IMR-90 (cell line): ENCODE results near the gene RFTN1. TPM values are rescaled to one million over a fixed set of nuclear protein-coding genes. Genes with fewer than 3 reads are reported as not detected.
A peak's percentile ranks its signal among the peaks of the same experiment; 100 is the strongest.

Source experiments
- ATAC-seq: fragments of 200-7000 bp; cut with Tn5 transposase; 2 replicates; pipeline ENCODE4 v1.9.1; 2020; ENCODE audit warnings: low read depth, mild to moderate bottlenecking, moderate library complexity
- BruUV-seq: library from RNA; stranded (reverse); fragments of 400-500 nt; replicated peaks from 2 replicates; lab custom pipeline; 2021; lab: Mats Ljungman, UMichigan
- CTCF ChIA-PET: fragments of 300-600 bp; formaldehyde crosslinking; extraction: SDS; loops from one replicate; lab custom pipeline; 2021; ENCODE audit warnings: antibody characterized with exemption; lab: Yijun Ruan, JAX
- POLR2A ChIA-PET: fragments of 300-600 bp; sonication (Branson Sonifier 250); formaldehyde crosslinking; loops from one replicate; lab custom pipeline; 2022; ENCODE audit warnings: antibody characterized with exemption; ENCODE audit not compliant: unreplicated experiment; lab: Charles Lee
- DNase-seq: peaks from one replicate; pipeline ENCODE4 v3.0.0; 2013
- H2AFZ ChIP-seq: replicated peaks from 2 replicates; pipeline ENCODE3; 2013; ENCODE audit warnings: low read length, mild to moderate bottlenecking; ENCODE audit not compliant: poor library complexity
- H2AK5ac ChIP-seq: 2 replicates; pipeline ENCODE4 v1.6.1; 2013; ENCODE audit warnings: low read depth, low read length, inconsistent platforms
- H2AK9ac ChIP-seq: replicated peaks from 2 replicates; pipeline ENCODE3; 2013; ENCODE audit warnings: mild to moderate bottlenecking, low read depth, low read length, moderate library complexity; ENCODE audit not compliant: poor library complexity
- H2BK120ac ChIP-seq: 2 replicates; pipeline ENCODE4 v1.6.1; 2013; ENCODE audit warnings: low read depth, low read length, inconsistent platforms
- H2BK15ac ChIP-seq: 3 replicates; pipeline ENCODE4 v1.6.1; 2013; ENCODE audit warnings: low read depth, low read length, inconsistent platforms
- H2BK20ac ChIP-seq: 2 replicates; pipeline ENCODE4 v1.6.1; 2013; ENCODE audit warnings: low read depth, mild to moderate bottlenecking, inconsistent platforms, low read length, moderate library complexity
- H2BK5ac ChIP-seq: 2 replicates; pipeline ENCODE4 v1.6.1; 2013; ENCODE audit warnings: mild to moderate bottlenecking, low read depth, low read length, inconsistent platforms; ENCODE audit not compliant: poor library complexity, severe bottlenecking
- H3K14ac ChIP-seq: replicated peaks from 2 replicates; pipeline ENCODE4 v1.6.1; 2013; ENCODE audit warnings: low read depth, low read length, inconsistent platforms
- H3K18ac ChIP-seq: 2 replicates; pipeline ENCODE4 v1.6.1; 2013; ENCODE audit warnings: low read depth, low read length, control low read depth
- H3K23ac ChIP-seq: 2 replicates; pipeline ENCODE4 v1.6.1; 2013; ENCODE audit warnings: low read depth, low read length, inconsistent platforms
- H3K27ac ChIP-seq: 2 replicates; pipeline ENCODE4 v1.5.1; 2013; ENCODE audit warnings: mild to moderate bottlenecking, control low read depth, low read length; ENCODE audit not compliant: insufficient read depth
- H3K27me3 ChIP-seq: 2 replicates; pipeline ENCODE4 v1.6.1; 2013; ENCODE audit warnings: low read length; ENCODE audit not compliant: control insufficient read depth, insufficient read depth
- H3K36me3 ChIP-seq: 2 replicates; pipeline ENCODE4 v1.6.1; 2013; ENCODE audit warnings: low read length, mixed read lengths; ENCODE audit not compliant: control insufficient read depth, insufficient read depth
- H3K4ac ChIP-seq: 2 replicates; pipeline ENCODE4 v1.6.1; 2013; ENCODE audit warnings: low read depth, low read length, inconsistent platforms
- H3K4me1 ChIP-seq: 2 replicates; pipeline ENCODE4 v1.6.1; 2013; ENCODE audit warnings: low read length, mixed read lengths; ENCODE audit not compliant: control insufficient read depth, insufficient read depth
- H3K4me2 ChIP-seq: 2 replicates; pipeline ENCODE4 v1.6.1; 2013; ENCODE audit warnings: low read depth, mild to moderate bottlenecking, control low read depth, low read length, moderate library complexity
- H3K4me3 ChIP-seq: 2 replicates; pipeline ENCODE4 v1.5.1; 2013; ENCODE audit warnings: low read depth, mild to moderate bottlenecking, control low read depth, low read length, moderate library complexity; ENCODE audit not compliant: insufficient read depth
- H3K56ac ChIP-seq: 2 replicates; pipeline ENCODE4 v1.6.1; 2013; ENCODE audit warnings: low read length, inconsistent platforms; ENCODE audit not compliant: insufficient read depth; ENCODE audit errors: extremely low read depth
- H3K79me1 ChIP-seq, 2 experiments: 2 replicates each; pipeline ENCODE4 v1.6.1; 2013; ENCODE audit warnings: low read length in 2 of 2, inconsistent platforms in 1 of 2, low read depth in 1 of 2
- H3K9ac ChIP-seq: 2 replicates; pipeline ENCODE4 v1.6.1; 2013; ENCODE audit warnings: low read depth, low read length, control low read depth
- H3K9me1 ChIP-seq: 2 replicates; pipeline ENCODE4 v1.6.1; 2013; ENCODE audit warnings: low read length, inconsistent platforms; ENCODE audit not compliant: insufficient read depth
- H3K9me3 ChIP-seq: 2 replicates; pipeline ENCODE4 v1.6.1; 2013; ENCODE audit warnings: low read length; ENCODE audit not compliant: control insufficient read depth, insufficient read depth
- H4K20me1 ChIP-seq: 2 replicates; pipeline ENCODE4 v1.6.1; 2013; ENCODE audit warnings: low read length, inconsistent platforms; ENCODE audit not compliant: insufficient read depth
- H4K5ac ChIP-seq: 2 replicates; pipeline ENCODE4 v1.6.1; 2013; ENCODE audit warnings: mild to moderate bottlenecking, low read depth, low read length, control low read depth
- H4K8ac ChIP-seq, 2 experiments: 2 replicates each; pipeline ENCODE4 v1.6.1; 2013; ENCODE audit warnings: low read depth in 2 of 2, low read length in 2 of 2, control low read depth in 1 of 2, inconsistent platforms in 1 of 2
- H4K91ac ChIP-seq: 2 replicates; pipeline ENCODE4 v1.6.1; 2013; ENCODE audit warnings: low read depth, low read length, inconsistent platforms; ENCODE audit not compliant: insufficient read depth
- BHLHE40 ChIP-seq: fragments of 150-350 bp; IDR thresholded peaks from 2 replicates; pipeline ENCODE4 v1.6.1; 2016; ENCODE audit warnings: mild to moderate bottlenecking, low read depth, low read length
- CEBPB ChIP-seq: IDR thresholded peaks from 2 replicates; pipeline ENCODE4 v1.6.1; 2012; ENCODE audit warnings: low read depth, low read length, improper control_type of control experiment
- CHD1 ChIP-seq: IDR thresholded peaks from 2 replicates; pipeline ENCODE4 v1.6.1; 2012; ENCODE audit warnings: low read depth, low read length, improper control_type of control experiment
- FOS ChIP-seq: fragments of 150-350 bp; IDR thresholded peaks from 2 replicates; pipeline ENCODE4 v1.6.1; 2016; ENCODE audit warnings: low read depth, low read length
- MAFK ChIP-seq: IDR thresholded peaks from 2 replicates; pipeline ENCODE4 v1.6.1; 2012; ENCODE audit warnings: low read depth, low read length, improper control_type of control experiment
- MXI1 ChIP-seq: IDR thresholded peaks from 2 replicates; pipeline ENCODE4 v1.6.1; 2012; ENCODE audit warnings: low read depth, mild to moderate bottlenecking, low read length, moderate library complexity, borderline replicate concordance
- POLR2A ChIP-seq: IDR thresholded peaks from 2 replicates; pipeline ENCODE4 v1.6.1; 2012; ENCODE audit warnings: mild to moderate bottlenecking, low read depth, low read length
- RAD21 ChIP-seq: IDR thresholded peaks from 2 replicates; pipeline ENCODE4 v1.6.1; 2012; ENCODE audit warnings: low read length, improper control_type of control experiment
- RCOR1 ChIP-seq: IDR thresholded peaks from 2 replicates; pipeline ENCODE4 v1.6.1; 2012; ENCODE audit warnings: mild to moderate bottlenecking, low read length, improper control_type of control experiment; ENCODE audit not compliant: insufficient replicate concordance
- RFX5 ChIP-seq: IDR thresholded peaks from 2 replicates; pipeline ENCODE4 v1.8.0; 2012; ENCODE audit warnings: low read depth, mild to moderate bottlenecking, low read length, moderate library complexity
- SMC3 ChIP-seq: fragments of 150-350 bp; IDR thresholded peaks from 2 replicates; pipeline ENCODE4 v1.6.1; 2016; ENCODE audit warnings: low read depth, mild to moderate bottlenecking, antibody characterized with exemption, low read length, moderate library complexity
- WGBS, 2 experiments: methylation state at CpG; one replicate each; pipeline versions ENCODE4 v1.1.5 to v1.1.7; 2013; ENCODE audit warnings: missing lambda C conversion rate in 2 of 2; ENCODE audit not compliant: insufficient read length in 1 of 2; ENCODE audit errors: extremely low coverage in 2 of 2; 5-methylcytosine and 5-hydroxymethylcytosine counted together
- dilution Hi-C: fragments of 300-500 bp; cut with HindIII; formaldehyde crosslinking; loops from one replicate; pipeline ENCODE4 v1.14.3; 2018; ENCODE audit warnings: low sequenced_read_pairs; ENCODE audit not compliant: unreplicated experiment
- in situ Hi-C: fragments of 300-500 bp; cut with MboI; formaldehyde crosslinking; loops from 3 replicates; pipeline ENCODE4 v1.14.3; 2019; ENCODE audit warnings: low sequenced_read_pairs, inconsistent platforms, mixed read lengths
- intact Hi-C: fragments of 100-400 bp; cut with micrococcal nuclease; formaldehyde crosslinking; loops from 2 replicates; pipeline ENCODE4 v1.10.0; 2022
- polyA plus RNA-seq, 3 experiments: library from polyadenylated mRNA; depleted of rRNA; stranded (reverse); fragments of >200 nt; gene quantifications; 2 replicates each; pipeline ENCODE4 v1.2.3, GENCODE V29; 2012; ENCODE audit warnings: low replicate concordance in 1 of 3
- total RNA-seq: library from RNA; depleted of rRNA; stranded (reverse); fragments of >200 nt; gene quantifications from 2 replicates; pipeline ENCODE4 v1.2.3, GENCODE V29; 2012
- TF ChIP-seq, protein P1 (sequence below): conservative IDR thresholded peaks from 2 replicates; pipeline ENCODE4 v1.5.1; 2012; ENCODE audit warnings: mild to moderate bottlenecking, low read depth, low read length, improper control_type of control experiment
- TF ChIP-seq, protein P2 (sequence below): fragments of 150-350 bp; IDR thresholded peaks from 2 replicates; pipeline ENCODE4 v1.6.1; 2017; ENCODE audit warnings: mild to moderate bottlenecking, antibody characterized with exemption, low read length, low read depth
- TF ChIP-seq, protein P3 (sequence below): fragments of 150-350 bp; IDR thresholded peaks from 2 replicates; pipeline ENCODE4 v1.6.1; 2016; ENCODE audit warnings: low read depth, mild to moderate bottlenecking, low read length, moderate library complexity, borderline replicate concordance

RFTN1 gene
- total and polyA plus RNA-seq, 2 of the 4 experiments (the other 2 are of a cell fraction) = 45.0 to 52.0 TPM

DNA sequence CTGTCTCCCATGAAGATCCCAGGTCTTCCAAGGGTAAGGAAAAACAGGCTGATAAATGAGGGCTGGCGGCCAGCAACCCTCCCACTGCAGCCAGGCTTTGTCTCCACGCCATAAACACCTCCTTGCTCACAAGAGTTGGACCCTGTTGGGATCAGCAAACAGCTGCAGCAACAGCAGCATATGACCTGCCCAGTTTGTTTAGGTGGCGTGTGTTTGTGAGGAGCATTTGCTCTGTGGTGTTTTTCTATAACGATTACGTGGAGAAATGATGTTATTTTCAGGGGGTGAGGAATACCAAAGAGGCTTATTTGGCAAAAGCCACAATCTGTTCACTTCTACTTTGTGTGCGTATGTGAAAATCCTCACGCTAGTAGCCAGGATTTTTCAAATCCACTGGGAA is 58.5 kb downstream of the RFTN1 start:
- TF ChIP-seq, protein P1, sequence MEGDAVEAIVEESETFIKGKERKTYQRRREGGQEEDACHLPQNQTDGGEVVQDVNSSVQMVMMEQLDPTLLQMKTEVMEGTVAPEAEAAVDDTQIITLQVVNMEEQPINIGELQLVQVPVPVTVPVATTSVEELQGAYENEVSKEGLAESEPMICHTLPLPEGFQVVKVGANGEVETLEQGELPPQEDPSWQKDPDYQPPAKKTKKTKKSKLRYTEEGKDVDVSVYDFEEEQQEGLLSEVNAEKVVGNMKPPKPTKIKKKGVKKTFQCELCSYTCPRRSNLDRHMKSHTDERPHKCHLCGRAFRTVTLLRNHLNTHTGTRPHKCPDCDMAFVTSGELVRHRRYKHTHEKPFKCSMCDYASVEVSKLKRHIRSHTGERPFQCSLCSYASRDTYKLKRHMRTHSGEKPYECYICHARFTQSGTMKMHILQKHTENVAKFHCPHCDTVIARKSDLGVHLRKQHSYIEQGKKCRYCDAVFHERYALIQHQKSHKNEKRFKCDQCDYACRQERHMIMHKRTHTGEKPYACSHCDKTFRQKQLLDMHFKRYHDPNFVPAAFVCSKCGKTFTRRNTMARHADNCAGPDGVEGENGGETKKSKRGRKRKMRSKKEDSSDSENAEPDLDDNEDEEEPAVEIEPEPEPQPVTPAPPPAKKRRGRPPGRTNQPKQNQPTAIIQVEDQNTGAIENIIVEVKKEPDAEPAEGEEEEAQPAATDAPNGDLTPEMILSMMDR = no peak
- TF ChIP-seq MAFK (no peak), POLR2A (no peak), CHD1 (no peak), MXI1 (no peak), RAD21 (no peak), RFX5 (no peak), CEBPB (no peak), BHLHE40 (no peak), FOS (no peak), SMC3 (no peak), RCOR1 (no peak)
- TF ChIP-seq, protein P2, sequence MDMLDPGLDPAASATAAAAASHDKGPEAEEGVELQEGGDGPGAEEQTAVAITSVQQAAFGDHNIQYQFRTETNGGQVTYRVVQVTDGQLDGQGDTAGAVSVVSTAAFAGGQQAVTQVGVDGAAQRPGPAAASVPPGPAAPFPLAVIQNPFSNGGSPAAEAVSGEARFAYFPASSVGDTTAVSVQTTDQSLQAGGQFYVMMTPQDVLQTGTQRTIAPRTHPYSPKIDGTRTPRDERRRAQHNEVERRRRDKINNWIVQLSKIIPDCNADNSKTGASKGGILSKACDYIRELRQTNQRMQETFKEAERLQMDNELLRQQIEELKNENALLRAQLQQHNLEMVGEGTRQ = no peak
- TF ChIP-seq, protein P3, sequence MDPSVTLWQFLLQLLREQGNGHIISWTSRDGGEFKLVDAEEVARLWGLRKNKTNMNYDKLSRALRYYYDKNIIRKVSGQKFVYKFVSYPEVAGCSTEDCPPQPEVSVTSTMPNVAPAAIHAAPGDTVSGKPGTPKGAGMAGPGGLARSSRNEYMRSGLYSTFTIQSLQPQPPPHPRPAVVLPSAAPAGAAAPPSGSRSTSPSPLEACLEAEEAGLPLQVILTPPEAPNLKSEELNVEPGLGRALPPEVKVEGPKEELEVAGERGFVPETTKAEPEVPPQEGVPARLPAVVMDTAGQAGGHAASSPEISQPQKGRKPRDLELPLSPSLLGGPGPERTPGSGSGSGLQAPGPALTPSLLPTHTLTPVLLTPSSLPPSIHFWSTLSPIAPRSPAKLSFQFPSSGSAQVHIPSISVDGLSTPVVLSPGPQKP = no peak
- Histone ChIP-seq H2BK20ac (no peak overlapping the region), H3K27ac (no peak overlapping the region), H3K27me3 (no peaks in the 10 kb centered on the region), H3K4me2 (no peak overlapping the region), H3K79me1 (peaks cover 28 to 72% of the 10 kb centered on the region in 2 experiments), H3K4ac (no peak overlapping the region), H3K23ac (no peak overlapping the region), H2AK5ac (peak overlapping the region; percentile 2; the same call in 1 of the 2 replicates), H3K56ac (no peak overlapping the region), H3K9me3 (no peaks in the 10 kb centered on the region), H4K8ac (no peak overlapping the region), H3K9ac (no peak overlapping the region), H2AFZ (no peak overlapping the region), H3K36me3 (peaks cover 8% of the 10 kb centered on the region), H3K18ac (no peak overlapping the region; the same call in 1 of the 2 replicates), H2BK120ac (no peak overlapping the region), H2AK9ac (no peak overlapping the region), H2BK15ac (no peak overlapping the region), H3K4me3 (no peak overlapping the region), H4K5ac (no peak overlapping the region), H3K4me1 (peaks cover 9% of the 10 kb centered on the region), H2BK5ac (no peak overlapping the region), H3K14ac (peak overlapping the region; percentile 48; the same call in 1 of the 2 replicates), H3K9me1 (peaks cover 22% of the 10 kb centered on the region), H4K20me1 (peaks cover 35% of the 10 kb centered on the region; the same call in 1 of the 2 replicates), H4K91ac (0 out of 2 replicates have a peak overlapping the region, but pooled peaks have one; percentile 3)
- intact Hi-C loops (no loop called here), in situ Hi-C loops (no loop called here), dilution Hi-C loops (no loop called here)
- BruUV-seq = no TSS peak
- ChIA-PET POLR2A (no interaction called here), CTCF (no interaction called here)
- 92% methylated on average over 2 of the region's 7 CpGs; no CpG with 5 or more reads in 1 of the 2 experiments for WGBS, 2 experiments
- ATAC-seq (no peak), DNase-seq (no peak)
